Embryonic facial prominence (tissue), 1 donor: ENCODE data around the gene ATP12A.
"Not testable (repeated sequence)": the region's sequence is repeated elsewhere in the genome, so short reads cannot be mapped to it uniquely, and the experiment has no call there.

ENCODE experiments used
- DNase-seq: peaks from one replicate; pipeline ENCODE4 v3.0.0-alpha.2; 2016; ENCODE audit errors: extremely low spot score

ATP12A gene

DNA sequence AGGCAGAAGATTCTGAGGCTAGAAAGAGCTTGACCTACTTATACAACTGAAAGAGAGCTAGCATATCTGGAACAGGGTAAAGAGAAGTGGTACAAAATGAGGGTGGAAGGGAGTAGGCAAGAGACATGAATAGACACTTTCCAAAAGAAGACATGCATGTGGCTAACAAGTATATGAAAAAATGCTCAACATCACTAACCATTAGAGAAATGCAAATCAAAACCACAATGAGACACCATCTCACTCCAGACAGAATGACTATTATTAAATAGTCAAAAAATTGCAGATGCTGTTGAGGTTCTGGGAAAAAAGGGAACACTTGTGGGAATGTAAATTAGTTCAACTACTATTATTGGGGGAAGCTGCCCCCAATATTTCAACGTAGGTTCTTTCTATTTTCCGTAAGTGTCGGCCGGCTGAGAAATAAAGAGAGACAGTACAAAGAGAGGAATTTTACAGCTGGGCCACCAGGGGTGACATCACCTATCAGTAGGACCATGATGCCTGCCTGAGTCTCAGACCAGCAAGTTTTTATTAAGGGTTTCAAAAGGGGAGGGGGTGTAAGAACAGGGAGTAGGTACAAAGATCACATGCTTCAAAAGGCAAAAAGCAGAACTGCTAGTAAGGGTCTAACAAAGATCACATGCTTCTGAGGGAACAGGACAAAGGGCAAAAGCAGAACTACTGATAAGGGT is 50.8 kb downstream of the ATP12A start:
- DNase-seq: not testable (repeated sequence)

GRCh38 chr13:24734950-24735349 is 54.7 kb downstream of the ATP12A start:
- no peak for DNase-seq

GRCh38 chr13:24737042-24737441 is 56.8 kb downstream of the ATP12A start:
- DNase-seq: no peak

DNA sequence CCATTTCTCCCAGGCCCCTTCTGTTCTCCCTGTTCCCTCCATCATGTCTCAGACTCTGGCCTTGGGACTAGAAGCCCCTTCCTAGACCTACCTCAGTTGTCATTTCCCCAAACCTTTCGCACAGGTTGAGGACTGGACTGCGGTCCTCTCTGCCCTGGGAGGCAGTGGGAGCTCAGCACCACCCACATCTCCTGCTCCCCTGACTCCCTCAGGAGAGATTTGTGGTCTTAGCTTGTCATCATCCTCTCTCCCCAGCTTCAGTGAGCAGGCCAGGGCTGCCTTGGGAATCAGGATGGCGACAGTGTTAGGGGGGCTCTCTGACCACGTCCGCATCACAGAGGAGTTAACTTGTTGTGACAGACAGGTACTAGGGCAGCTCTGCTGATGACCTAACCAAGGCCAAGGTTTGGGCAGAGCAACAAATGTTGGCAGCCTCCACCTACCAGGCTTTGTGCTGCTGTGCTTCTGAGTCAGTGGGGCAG is 58.2 kb downstream of the ATP12A start:
- DNase-seq: no peak

GRCh38 chr13:24740014-24740890 is 60.0 kb downstream of the ATP12A start:
- no peak for DNase-seq

DNA sequence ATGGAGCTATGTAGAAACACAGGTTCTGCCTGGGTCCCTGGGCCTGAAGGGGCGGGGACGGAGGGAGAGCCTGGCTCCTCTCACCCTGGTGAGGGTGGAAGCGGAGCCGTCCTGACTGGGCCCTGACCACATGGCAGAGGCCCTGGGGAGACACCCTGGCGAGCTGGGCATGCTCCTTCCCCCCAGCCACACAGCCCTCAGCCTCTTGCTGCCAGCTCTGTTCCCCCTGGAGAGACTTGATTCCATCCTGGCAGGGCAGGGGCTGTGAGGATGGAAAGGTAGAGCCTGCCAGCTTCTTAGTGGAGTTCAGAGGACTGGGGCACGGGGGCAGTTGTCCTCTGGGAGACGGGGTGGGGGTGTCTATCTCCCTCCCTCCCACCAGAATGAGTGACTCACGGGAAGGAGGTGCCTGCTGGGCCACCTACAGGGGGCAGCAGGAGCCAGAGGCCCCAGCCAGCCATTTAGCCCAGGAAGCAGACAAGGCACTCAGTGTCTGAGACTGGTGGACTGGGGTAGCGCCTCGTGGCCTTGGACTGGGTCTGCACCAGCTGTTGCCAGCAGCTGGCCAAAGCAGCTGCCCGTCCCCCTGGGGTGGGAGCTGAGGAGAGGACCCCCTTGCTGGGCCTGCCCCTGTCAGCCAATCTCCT is 60.9 kb downstream of the ATP12A start:
- DNase-seq: no peak

- DNase-seq: no peak
These were observed 61.6 kb downstream of the ATP12A start for GRCh38 chr13:24741791-24742190.

- DNase-seq: peak; percentile 31
These were observed 62.1 kb downstream of the ATP12A start for GRCh38 chr13:24742294-24742693.

DNA sequence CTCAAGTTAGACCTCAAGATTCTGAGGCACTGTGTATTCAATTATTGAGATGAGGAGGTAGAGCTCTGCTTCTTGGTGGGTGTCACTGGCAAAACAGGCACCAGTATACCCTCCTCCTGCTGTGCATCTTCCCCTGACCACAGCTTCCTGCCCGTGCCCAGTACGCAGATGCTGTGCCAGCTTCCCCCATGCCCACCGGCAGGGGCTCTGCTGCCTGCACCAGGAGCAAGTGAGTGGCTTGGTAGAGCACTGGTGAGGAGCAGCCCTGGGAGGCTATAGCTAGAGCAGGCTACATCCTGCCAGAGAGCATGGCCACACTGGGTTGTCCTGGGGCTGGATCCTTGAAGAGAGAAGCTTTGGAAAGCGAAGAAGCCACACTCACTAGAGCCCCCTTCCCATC is 62.8 kb downstream of the ATP12A start:
- no peak for DNase-seq

DNA sequence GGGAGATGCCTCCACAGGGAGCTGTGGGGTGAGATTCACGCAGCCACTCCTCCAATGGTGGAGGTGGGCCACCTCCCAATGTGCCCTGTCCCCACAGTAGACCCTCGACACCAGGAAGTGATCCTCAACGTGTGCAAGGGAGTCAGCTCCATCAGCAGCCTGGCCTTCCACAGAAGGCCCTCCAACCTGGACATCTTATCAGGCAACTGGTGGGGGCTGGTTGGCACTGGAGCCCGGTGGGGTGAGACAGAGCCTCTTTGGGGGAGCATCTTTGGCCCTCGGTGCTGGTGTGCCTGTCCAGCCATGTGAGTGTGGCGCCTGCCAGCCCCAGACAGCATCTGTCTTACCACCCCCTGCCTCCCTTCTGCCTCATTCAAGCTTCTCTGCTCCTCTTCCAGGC is 64.0 kb downstream of the ATP12A start:
- no peak for DNase-seq

GRCh38 chr13:24745516-24745860 is 65.3 kb downstream of the ATP12A start:
- DNase-seq: no peak

GRCh38 chr13:24745861-24746617 is 65.8 kb downstream of the ATP12A start:
- no peak for DNase-seq

DNA sequence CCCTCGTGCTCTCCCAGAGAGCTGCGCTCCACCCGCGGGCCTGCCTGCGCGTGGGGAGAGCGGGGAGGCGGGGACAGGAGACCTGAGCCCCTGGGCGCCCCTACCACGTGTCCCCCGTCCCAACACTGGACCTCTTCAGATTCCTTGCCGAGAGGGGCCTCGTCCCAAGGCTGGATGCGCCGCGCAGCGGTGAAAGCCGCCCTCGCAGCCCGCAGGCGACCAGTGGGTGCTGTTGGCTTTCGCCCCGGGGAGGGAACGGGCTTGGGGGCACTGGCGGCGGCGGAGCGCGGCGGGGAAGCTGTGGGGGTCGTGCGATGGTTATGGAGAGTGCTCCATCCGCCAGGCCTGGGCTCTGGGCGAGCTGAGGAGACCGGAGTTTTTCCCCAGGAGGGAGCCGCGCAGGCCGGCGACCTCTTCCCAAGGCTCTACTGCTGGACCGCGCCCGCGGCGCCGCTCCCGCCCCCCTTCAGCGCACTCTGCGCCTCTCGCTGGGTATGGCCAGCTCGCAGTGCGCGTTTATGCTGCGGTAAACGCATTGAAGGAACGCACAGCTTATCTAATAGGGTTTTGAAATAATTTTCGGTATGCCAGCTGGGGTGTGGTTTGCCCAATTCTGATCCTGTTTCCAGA is 66.5 kb downstream of the ATP12A start:
- DNase-seq: no peak

DNA sequence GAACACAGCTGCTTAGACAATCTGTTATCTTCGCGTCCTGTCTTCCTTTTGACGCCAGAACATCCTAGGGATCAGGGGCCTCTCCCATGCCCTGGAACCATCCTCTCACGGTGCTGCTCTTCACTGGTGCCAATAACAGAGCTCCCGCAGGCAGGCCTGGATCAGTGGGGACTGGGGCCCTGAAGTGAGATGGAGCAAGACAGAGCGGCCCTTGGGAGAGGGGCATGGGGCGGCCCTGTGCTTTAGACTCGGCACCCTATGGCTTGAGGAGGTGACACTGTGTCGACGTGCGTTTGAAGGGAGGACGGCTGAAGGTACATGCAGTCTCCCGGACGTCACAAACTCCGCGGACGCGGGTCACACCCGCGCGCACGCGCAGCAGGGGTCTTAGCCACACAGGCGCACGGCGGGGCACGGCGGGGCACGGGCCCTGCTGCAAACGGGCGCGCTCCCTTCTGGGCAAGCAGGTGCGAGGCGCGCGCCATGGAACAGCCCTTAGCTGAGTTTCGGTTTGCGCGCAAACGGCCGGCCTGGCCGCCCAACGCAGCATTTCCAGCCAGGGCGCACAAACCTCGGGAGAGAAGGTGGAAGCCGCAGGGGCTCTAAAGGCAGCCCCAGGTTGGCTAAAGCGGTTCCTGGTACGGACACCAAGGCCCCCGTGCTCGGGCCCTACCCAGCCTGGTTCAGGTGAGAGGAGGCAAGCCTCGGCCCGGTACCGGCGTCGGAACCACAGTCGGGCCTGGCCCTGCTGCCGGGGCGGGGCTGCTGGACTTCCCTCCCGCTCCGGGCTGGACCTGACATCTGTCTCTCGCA is 67.2 kb downstream of the ATP12A start:
- DNase-seq: no peak

DNA sequence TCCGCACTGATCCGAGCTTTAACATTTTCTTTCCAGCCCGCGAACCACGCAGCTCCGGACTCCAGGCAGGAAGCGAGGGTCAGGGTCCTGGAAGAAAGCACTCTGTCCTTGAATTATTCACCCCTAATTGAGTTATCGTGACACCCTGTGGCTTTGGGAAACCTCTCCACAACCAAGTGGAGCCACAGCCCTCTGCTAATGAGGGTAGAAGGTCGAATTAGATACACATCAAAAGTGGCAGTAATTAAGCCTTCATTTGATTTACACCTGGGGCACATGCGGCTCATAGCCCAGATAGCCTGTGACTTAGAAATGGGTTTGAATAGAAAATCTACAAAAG is 67.8 kb downstream of the ATP12A start:
- no peak for DNase-seq

- DNase-seq: no peak
These were observed 79.0 kb downstream of the ATP12A start for GRCh38 chr13:24759197-24759596.
